IMR-90 (cell line): ENCODE results near the gene ACSF2. TPM values are rescaled to one million over a fixed set of nuclear protein-coding genes. Genes with fewer than 3 reads are reported as not detected.

Source experiments
- ATAC-seq: fragments of 200-7000 bp; cut with Tn5 transposase; 2 replicates; pipeline ENCODE4 v1.9.1; 2020; ENCODE audit warnings: low read depth, mild to moderate bottlenecking, moderate library complexity
- BruUV-seq: library from RNA; stranded (reverse); fragments of 400-500 nt; replicated peaks from 2 replicates; lab custom pipeline; 2021; lab: Mats Ljungman, UMichigan
- CTCF ChIA-PET: fragments of 300-600 bp; formaldehyde crosslinking; extraction: SDS; loops from one replicate; lab custom pipeline; 2021; ENCODE audit warnings: antibody characterized with exemption; lab: Yijun Ruan, JAX
- POLR2A ChIA-PET: fragments of 300-600 bp; sonication (Branson Sonifier 250); formaldehyde crosslinking; loops from one replicate; lab custom pipeline; 2022; ENCODE audit warnings: antibody characterized with exemption; ENCODE audit not compliant: unreplicated experiment; lab: Charles Lee
- DNase-seq: peaks from one replicate; pipeline ENCODE4 v3.0.0; 2013
- H2AFZ ChIP-seq: replicated peaks from 2 replicates; pipeline ENCODE3; 2013; ENCODE audit warnings: low read length, mild to moderate bottlenecking; ENCODE audit not compliant: poor library complexity
- H2AK5ac ChIP-seq: 2 replicates; pipeline ENCODE4 v1.6.1; 2013; ENCODE audit warnings: low read depth, low read length, inconsistent platforms
- H2AK9ac ChIP-seq: replicated peaks from 2 replicates; pipeline ENCODE3; 2013; ENCODE audit warnings: mild to moderate bottlenecking, low read depth, low read length, moderate library complexity; ENCODE audit not compliant: poor library complexity
- H2BK120ac ChIP-seq: 2 replicates; pipeline ENCODE4 v1.6.1; 2013; ENCODE audit warnings: low read depth, low read length, inconsistent platforms
- H2BK15ac ChIP-seq: 3 replicates; pipeline ENCODE4 v1.6.1; 2013; ENCODE audit warnings: low read depth, low read length, inconsistent platforms
- H2BK20ac ChIP-seq: 2 replicates; pipeline ENCODE4 v1.6.1; 2013; ENCODE audit warnings: low read depth, mild to moderate bottlenecking, inconsistent platforms, low read length, moderate library complexity
- H2BK5ac ChIP-seq: 2 replicates; pipeline ENCODE4 v1.6.1; 2013; ENCODE audit warnings: mild to moderate bottlenecking, low read depth, low read length, inconsistent platforms; ENCODE audit not compliant: poor library complexity, severe bottlenecking
- H3K14ac ChIP-seq: replicated peaks from 2 replicates; pipeline ENCODE4 v1.6.1; 2013; ENCODE audit warnings: low read depth, low read length, inconsistent platforms
- H3K18ac ChIP-seq: 2 replicates; pipeline ENCODE4 v1.6.1; 2013; ENCODE audit warnings: low read depth, low read length, control low read depth
- H3K23ac ChIP-seq: 2 replicates; pipeline ENCODE4 v1.6.1; 2013; ENCODE audit warnings: low read depth, low read length, inconsistent platforms
- H3K27ac ChIP-seq: 2 replicates; pipeline ENCODE4 v1.5.1; 2013; ENCODE audit warnings: mild to moderate bottlenecking, control low read depth, low read length; ENCODE audit not compliant: insufficient read depth
- H3K27me3 ChIP-seq: 2 replicates; pipeline ENCODE4 v1.6.1; 2013; ENCODE audit warnings: low read length; ENCODE audit not compliant: control insufficient read depth, insufficient read depth
- H3K36me3 ChIP-seq: 2 replicates; pipeline ENCODE4 v1.6.1; 2013; ENCODE audit warnings: low read length, mixed read lengths; ENCODE audit not compliant: control insufficient read depth, insufficient read depth
- H3K4ac ChIP-seq: 2 replicates; pipeline ENCODE4 v1.6.1; 2013; ENCODE audit warnings: low read depth, low read length, inconsistent platforms
- H3K4me1 ChIP-seq: 2 replicates; pipeline ENCODE4 v1.6.1; 2013; ENCODE audit warnings: low read length, mixed read lengths; ENCODE audit not compliant: control insufficient read depth, insufficient read depth
- H3K4me2 ChIP-seq: 2 replicates; pipeline ENCODE4 v1.6.1; 2013; ENCODE audit warnings: low read depth, mild to moderate bottlenecking, control low read depth, low read length, moderate library complexity
- H3K4me3 ChIP-seq: 2 replicates; pipeline ENCODE4 v1.5.1; 2013; ENCODE audit warnings: low read depth, mild to moderate bottlenecking, control low read depth, low read length, moderate library complexity; ENCODE audit not compliant: insufficient read depth
- H3K56ac ChIP-seq: 2 replicates; pipeline ENCODE4 v1.6.1; 2013; ENCODE audit warnings: low read length, inconsistent platforms; ENCODE audit not compliant: insufficient read depth; ENCODE audit errors: extremely low read depth
- H3K79me1 ChIP-seq, 2 experiments: 2 replicates each; pipeline ENCODE4 v1.6.1; 2013; ENCODE audit warnings: low read length in 2 of 2, inconsistent platforms in 1 of 2, low read depth in 1 of 2
- H3K9ac ChIP-seq: 2 replicates; pipeline ENCODE4 v1.6.1; 2013; ENCODE audit warnings: low read depth, low read length, control low read depth
- H3K9me1 ChIP-seq: 2 replicates; pipeline ENCODE4 v1.6.1; 2013; ENCODE audit warnings: low read length, inconsistent platforms; ENCODE audit not compliant: insufficient read depth
- H3K9me3 ChIP-seq: 2 replicates; pipeline ENCODE4 v1.6.1; 2013; ENCODE audit warnings: low read length; ENCODE audit not compliant: control insufficient read depth, insufficient read depth
- H4K20me1 ChIP-seq: 2 replicates; pipeline ENCODE4 v1.6.1; 2013; ENCODE audit warnings: low read length, inconsistent platforms; ENCODE audit not compliant: insufficient read depth
- H4K5ac ChIP-seq: 2 replicates; pipeline ENCODE4 v1.6.1; 2013; ENCODE audit warnings: mild to moderate bottlenecking, low read depth, low read length, control low read depth
- H4K8ac ChIP-seq, 2 experiments: 2 replicates each; pipeline ENCODE4 v1.6.1; 2013; ENCODE audit warnings: low read depth in 2 of 2, low read length in 2 of 2, control low read depth in 1 of 2, inconsistent platforms in 1 of 2
- H4K91ac ChIP-seq: 2 replicates; pipeline ENCODE4 v1.6.1; 2013; ENCODE audit warnings: low read depth, low read length, inconsistent platforms; ENCODE audit not compliant: insufficient read depth
- BHLHE40 ChIP-seq: fragments of 150-350 bp; IDR thresholded peaks from 2 replicates; pipeline ENCODE4 v1.6.1; 2016; ENCODE audit warnings: mild to moderate bottlenecking, low read depth, low read length
- CEBPB ChIP-seq: IDR thresholded peaks from 2 replicates; pipeline ENCODE4 v1.6.1; 2012; ENCODE audit warnings: low read depth, low read length, improper control_type of control experiment
- CHD1 ChIP-seq: IDR thresholded peaks from 2 replicates; pipeline ENCODE4 v1.6.1; 2012; ENCODE audit warnings: low read depth, low read length, improper control_type of control experiment
- CTCF ChIP-seq: conservative IDR thresholded peaks from 2 replicates; pipeline ENCODE4 v1.5.1; 2012; ENCODE audit warnings: mild to moderate bottlenecking, low read depth, low read length, improper control_type of control experiment
- ELK1 ChIP-seq: fragments of 150-350 bp; IDR thresholded peaks from 2 replicates; pipeline ENCODE4 v1.6.1; 2016; ENCODE audit warnings: low read depth, mild to moderate bottlenecking, low read length, moderate library complexity, borderline replicate concordance
- FOS ChIP-seq: fragments of 150-350 bp; IDR thresholded peaks from 2 replicates; pipeline ENCODE4 v1.6.1; 2016; ENCODE audit warnings: low read depth, low read length
- MAFK ChIP-seq: IDR thresholded peaks from 2 replicates; pipeline ENCODE4 v1.6.1; 2012; ENCODE audit warnings: low read depth, low read length, improper control_type of control experiment
- MAZ ChIP-seq: IDR thresholded peaks from 2 replicates; pipeline ENCODE4 v1.6.1; 2012; ENCODE audit warnings: low read depth, mild to moderate bottlenecking, low read length, improper control_type of control experiment, moderate library complexity, borderline replicate concordance
- MXI1 ChIP-seq: IDR thresholded peaks from 2 replicates; pipeline ENCODE4 v1.6.1; 2012; ENCODE audit warnings: low read depth, mild to moderate bottlenecking, low read length, moderate library complexity, borderline replicate concordance
- NFE2L2 ChIP-seq: fragments of 150-350 bp; IDR thresholded peaks from 2 replicates; pipeline ENCODE4 v1.6.1; 2016; ENCODE audit warnings: low read depth, mild to moderate bottlenecking, low read length
- POLR2A ChIP-seq: IDR thresholded peaks from 2 replicates; pipeline ENCODE4 v1.6.1; 2012; ENCODE audit warnings: mild to moderate bottlenecking, low read depth, low read length
- RAD21 ChIP-seq: IDR thresholded peaks from 2 replicates; pipeline ENCODE4 v1.6.1; 2012; ENCODE audit warnings: low read length, improper control_type of control experiment
- RCOR1 ChIP-seq: IDR thresholded peaks from 2 replicates; pipeline ENCODE4 v1.6.1; 2012; ENCODE audit warnings: mild to moderate bottlenecking, low read length, improper control_type of control experiment; ENCODE audit not compliant: insufficient replicate concordance
- RFX5 ChIP-seq: IDR thresholded peaks from 2 replicates; pipeline ENCODE4 v1.8.0; 2012; ENCODE audit warnings: low read depth, mild to moderate bottlenecking, low read length, moderate library complexity
- SMC3 ChIP-seq: fragments of 150-350 bp; IDR thresholded peaks from 2 replicates; pipeline ENCODE4 v1.6.1; 2016; ENCODE audit warnings: low read depth, mild to moderate bottlenecking, antibody characterized with exemption, low read length, moderate library complexity
- USF2 ChIP-seq: fragments of 150-350 bp; IDR thresholded peaks from 2 replicates; pipeline ENCODE4 v1.6.1; 2017; ENCODE audit warnings: mild to moderate bottlenecking, antibody characterized with exemption, low read length, low read depth
- WGBS, 2 experiments: methylation state at CpG; one replicate each; pipeline versions ENCODE4 v1.1.5 to v1.1.7; 2013; ENCODE audit warnings: missing lambda C conversion rate in 2 of 2; ENCODE audit not compliant: insufficient read length in 1 of 2; ENCODE audit errors: extremely low coverage in 2 of 2; 5-methylcytosine and 5-hydroxymethylcytosine counted together
- dilution Hi-C: fragments of 300-500 bp; cut with HindIII; formaldehyde crosslinking; loops from one replicate; pipeline ENCODE4 v1.14.3; 2018; ENCODE audit warnings: low sequenced_read_pairs; ENCODE audit not compliant: unreplicated experiment
- in situ Hi-C: fragments of 300-500 bp; cut with MboI; formaldehyde crosslinking; loops from 3 replicates; pipeline ENCODE4 v1.14.3; 2019; ENCODE audit warnings: low sequenced_read_pairs, inconsistent platforms, mixed read lengths
- intact Hi-C: fragments of 100-400 bp; cut with micrococcal nuclease; formaldehyde crosslinking; loops from 2 replicates; pipeline ENCODE4 v1.10.0; 2022
- polyA plus RNA-seq, 3 experiments: library from polyadenylated mRNA; depleted of rRNA; stranded (reverse); fragments of >200 nt; gene quantifications; 2 replicates each; pipeline ENCODE4 v1.2.3, GENCODE V29; 2012; ENCODE audit warnings: low replicate concordance in 1 of 3
- total RNA-seq: library from RNA; depleted of rRNA; stranded (reverse); fragments of >200 nt; gene quantifications from 2 replicates; pipeline ENCODE4 v1.2.3, GENCODE V29; 2012

The ACSF2 gene
- total and polyA plus RNA-seq, 2 of the 4 experiments (the other 2 are of a cell fraction) = 18.5 to 27.2 TPM

- ATAC-seq (no peak), DNase-seq (no peak)
- Histone ChIP-seq H4K91ac (no peak overlapping the region), H2AK5ac (no peak overlapping the region), H3K56ac (no peak overlapping the region), H3K14ac (no peak overlapping the region), H2AFZ (no peak overlapping the region), H3K79me1 (no peaks in the 10 kb centered on the region), H3K9me3 (no peaks in the 10 kb centered on the region), H2BK20ac (no peak overlapping the region), H3K27ac (no peak overlapping the region), H3K36me3 (peaks cover 1% of the 10 kb centered on the region; the same call in 1 of the 2 replicates), H2AK9ac (no peak overlapping the region), H4K20me1 (no peaks in the 10 kb centered on the region; the same call in 1 of the 2 replicates), H4K5ac (no peak overlapping the region), H3K4me3 (no peak overlapping the region), H3K27me3 (peaks cover 25% of the 10 kb centered on the region), H2BK120ac (no peak overlapping the region), H3K18ac (no peak overlapping the region), H3K4ac (no peak overlapping the region), H3K4me2 (no peak overlapping the region), H2BK5ac (no peak overlapping the region), H3K23ac (no peak overlapping the region), H3K9ac (no peak overlapping the region), H3K9me1 (no peaks in the 10 kb centered on the region), H2BK15ac (no peak overlapping the region), H4K8ac (no peak overlapping the region), H3K4me1 (peaks cover 2% of the 10 kb centered on the region)
- POLR2A ChIA-PET = no interaction called here
- intact Hi-C loops (no loop called here), dilution Hi-C loops (no loop called here), in situ Hi-C loops (no loop called here)
- no CpG with 5 or more reads among the region's 9 CpGs for WGBS, 2 experiments
- CTCF ChIA-PET = interaction anchor here (0.7 kb wide), 1 partner anchor 602 kb away, joined by 3 read pairs; no protein-coding TSS in a partner anchor
- no peak for TF ChIP-seq CEBPB
- no peak for TF ChIP-seq RFX5
- no peak for TF ChIP-seq BHLHE40
- TF ChIP-seq NFE2L2 = no peak
- TF ChIP-seq MAZ = no peak
- no peak for TF ChIP-seq MXI1
- no peak for TF ChIP-seq ELK1
- no peak for TF ChIP-seq POLR2A
- TF ChIP-seq SMC3 = no peak
- TF ChIP-seq CHD1 = no peak
- TF ChIP-seq RCOR1 = no peak
- no peak for TF ChIP-seq FOS
- no peak for TF ChIP-seq RAD21
- no peak for TF ChIP-seq MAFK
- TF ChIP-seq USF2 = no peak
- TF ChIP-seq CTCF = no peak
- no TSS peak for BruUV-seq
Observed at GRCh38 chr17:50465635-50466034, 39.6 kb downstream of the ACSF2 start.
